Mucosa of gallbladder (tissue), 1 donor: ENCODE results near the gene HCLS1. TPM values are rescaled to one million over a fixed set of nuclear protein-coding genes. Genes with fewer than 3 reads are reported as not detected.
"Not testable (repeated sequence)": the region's sequence is repeated elsewhere in the genome, so short reads cannot be mapped to it uniquely, and the experiment has no call there.

Experiments
- DNase-seq: peaks from one replicate; pipeline ENCODE4 v3.0.0-alpha.2; 2020; ENCODE audit warnings: low spot score
- total RNA-seq: library from RNA; stranded (reverse); gene quantifications from one replicate; pipeline ENCODE4 v1.2.1, GENCODE V29; 2021
- donor health status: DM: no; HTN: no; CAD: no.

The HCLS1 gene
- total RNA-seq, 1 donor from 2014 or later = 48.7 TPM

DNA sequence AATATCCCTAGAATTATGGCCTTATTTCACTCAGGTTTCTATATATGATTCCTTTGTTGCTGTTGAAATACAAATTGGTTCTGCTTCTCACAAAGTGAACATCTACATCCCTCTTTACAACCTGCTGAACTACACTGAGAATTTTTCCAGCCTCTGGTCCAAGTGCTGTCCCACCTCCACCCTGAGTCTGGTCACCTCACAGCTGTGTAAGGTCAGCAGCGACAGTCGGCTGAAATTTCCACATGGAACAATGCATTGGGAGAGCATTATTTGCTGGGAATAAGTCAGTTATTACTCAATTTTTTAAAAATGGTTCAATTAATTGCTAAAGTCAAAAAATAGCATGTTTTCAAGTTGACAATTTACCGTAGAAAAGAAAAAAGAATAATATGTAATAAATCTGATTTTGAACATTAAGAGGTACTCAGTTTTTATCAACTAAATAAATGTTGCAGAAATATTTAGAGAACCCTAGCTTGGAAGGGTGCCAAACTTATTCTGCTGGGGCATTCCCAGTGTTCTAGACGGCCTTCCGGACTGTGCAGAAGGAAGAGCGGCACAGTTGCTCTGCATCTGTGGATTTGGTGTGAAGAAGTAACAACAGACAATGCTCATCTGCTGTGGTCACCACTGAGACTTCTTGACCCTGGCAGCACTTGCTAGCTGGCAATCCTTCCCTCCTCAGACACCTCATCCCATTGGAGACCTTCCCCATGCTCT lies 1.8 kb downstream of the HCLS1 start:
- DNase-seq = no peak

DNA sequence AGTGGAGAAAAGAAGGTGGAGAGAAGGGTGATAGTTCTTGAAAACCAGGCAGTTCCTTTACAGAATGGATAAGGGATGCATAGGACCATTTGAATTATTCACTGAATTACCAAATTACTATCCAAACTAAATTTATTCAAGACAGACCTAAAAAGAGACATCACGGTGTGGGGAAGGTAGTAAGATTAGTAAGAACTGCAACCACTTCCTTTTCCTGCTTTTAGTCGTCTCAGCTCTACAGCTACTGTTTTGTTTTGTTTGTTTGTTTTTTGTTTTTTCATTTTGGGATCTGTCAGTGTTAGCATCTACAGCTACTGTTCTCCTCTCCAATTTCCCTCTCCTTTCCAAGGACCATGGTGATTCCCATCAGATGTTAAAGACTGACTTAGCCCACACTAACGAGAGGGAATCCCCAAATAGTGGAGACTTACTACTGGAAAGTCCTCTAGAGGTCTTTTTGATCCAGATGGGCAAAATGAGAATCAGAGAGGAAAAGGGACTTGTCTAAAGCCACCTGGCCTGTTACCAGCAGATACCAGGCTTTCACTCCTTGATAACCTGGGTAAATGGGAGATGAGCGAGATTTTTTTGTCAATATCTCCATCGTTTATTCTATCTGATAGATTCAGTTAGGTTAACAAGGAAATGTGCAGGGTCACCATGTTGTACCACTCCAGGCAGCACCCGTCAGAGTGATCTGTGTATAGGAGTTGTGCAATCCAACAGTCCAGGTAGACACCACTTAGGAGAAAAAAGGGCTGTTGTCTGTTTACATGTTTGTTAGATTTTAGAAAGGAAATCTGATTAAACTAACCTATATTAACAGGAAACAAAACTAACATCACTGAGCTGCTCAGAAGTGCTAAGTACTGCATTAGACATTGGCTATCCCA lies 6.0 kb downstream of the HCLS1 start:
- DNase-seq = no peak

- no peak for DNase-seq
Observed at GRCh38 chr3:121651684-121652083, 9.0 kb downstream of the HCLS1 start.

DNA sequence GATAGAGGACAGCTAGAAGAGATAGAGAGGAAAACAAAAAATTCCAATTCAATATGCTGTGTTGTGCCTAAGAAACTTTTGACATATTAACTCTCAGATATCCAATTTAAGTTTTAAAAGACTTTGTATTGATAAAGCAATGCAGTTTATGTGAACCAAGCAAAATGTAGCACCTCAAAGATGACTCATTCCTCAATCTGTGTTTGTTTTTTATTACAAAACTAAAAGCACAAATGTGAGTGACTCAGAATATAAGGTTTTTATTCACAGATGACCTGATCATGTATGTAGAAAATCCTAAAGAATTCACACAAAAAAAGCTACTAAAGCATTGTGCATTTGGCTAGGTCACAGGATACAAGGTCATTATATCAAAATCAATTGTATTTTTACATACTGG lies 11.1 kb downstream of the HCLS1 start:
- DNase-seq = no peak

DNA sequence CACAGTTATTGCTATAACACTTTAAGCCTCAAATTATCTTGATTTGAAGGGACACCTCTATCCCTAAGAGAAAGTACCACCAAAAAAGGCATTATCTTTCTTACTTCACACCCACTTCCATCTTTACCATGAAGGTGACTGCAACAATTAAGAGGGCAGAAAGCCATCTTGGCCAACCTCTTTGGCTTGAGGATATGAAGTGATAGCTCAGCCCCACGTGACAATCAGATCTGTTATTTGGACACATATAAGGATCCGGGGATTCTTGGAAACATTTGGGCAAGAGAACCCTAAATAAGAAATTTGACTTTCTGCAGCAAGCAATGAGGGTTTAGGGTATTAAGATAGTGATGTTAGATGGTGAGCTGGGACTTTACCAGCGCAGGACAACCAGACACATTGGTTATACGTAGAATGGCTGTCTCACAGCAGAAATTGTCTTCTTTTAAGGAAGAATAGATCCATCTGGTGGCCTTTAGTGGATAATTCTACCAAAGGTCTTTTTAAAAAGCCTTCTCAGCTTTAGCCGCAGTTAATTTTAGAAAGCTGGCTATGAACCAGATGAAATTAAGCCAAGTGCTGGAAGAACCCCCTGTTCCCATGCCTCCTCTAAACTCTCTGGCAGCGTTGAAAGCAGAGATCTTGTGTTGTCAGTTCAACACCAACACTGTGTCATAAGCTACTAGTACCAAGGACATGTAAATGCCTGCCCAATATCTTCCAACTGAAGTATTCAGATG lies 12.3 kb downstream of the HCLS1 start:
- DNase-seq = no peak

DNA sequence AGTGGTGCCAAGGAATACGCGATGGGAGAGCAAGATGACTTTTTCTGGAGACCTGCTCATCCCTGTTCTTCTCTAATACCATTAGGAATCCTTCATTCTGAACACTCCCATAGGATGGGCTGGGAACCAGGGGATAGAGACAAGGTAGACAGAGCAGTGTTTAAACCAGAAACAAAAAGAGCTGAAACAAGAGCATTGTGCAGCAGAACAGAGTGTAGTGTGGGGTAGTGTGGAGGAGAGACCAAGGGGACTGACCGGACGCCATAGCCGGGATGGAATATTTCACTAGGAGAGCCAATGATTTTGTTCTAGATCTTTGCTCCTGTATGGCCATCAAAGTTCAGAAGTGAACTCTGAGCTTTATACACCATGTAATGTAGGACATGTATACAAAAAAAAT lies 15.6 kb downstream of the HCLS1 start:
- DNase-seq = no peak

- no peak for DNase-seq
Observed at GRCh38 chr3:121642601-121643314, 17.9 kb downstream of the HCLS1 start.

- DNase-seq = no peak
Observed at GRCh38 chr3:121641127-121641526, 19.6 kb downstream of the HCLS1 start.

- DNase-seq = no peak
Observed at GRCh38 chr3:121637922-121638321, 22.8 kb downstream of the HCLS1 start.

- no peak for DNase-seq
Observed at GRCh38 chr3:121630355-121630754, 30.3 kb downstream of the HCLS1 start.

DNA sequence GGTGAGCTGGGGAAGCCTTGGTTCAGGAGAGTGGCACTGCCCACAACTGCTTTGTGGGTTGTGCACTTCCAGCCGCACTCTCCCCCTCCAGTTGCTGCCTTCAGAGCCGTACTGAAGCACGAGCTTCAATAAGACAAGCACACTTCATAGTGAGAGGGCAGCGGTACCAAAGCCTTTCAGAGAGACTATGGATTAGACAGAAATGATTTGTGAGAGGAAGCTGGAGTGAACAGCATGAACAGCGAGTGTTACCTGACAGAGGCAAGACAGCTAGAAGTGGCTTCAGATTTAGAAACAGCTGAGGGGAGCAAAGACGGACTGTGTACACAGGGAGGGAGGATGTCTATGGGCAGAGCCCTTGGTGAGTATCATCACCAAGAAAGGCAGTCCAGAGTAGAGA lies 31.1 kb downstream of the HCLS1 start:
- DNase-seq = no peak

- DNase-seq = no peak
Observed at GRCh38 chr3:121627622-121628021, 33.1 kb downstream of the HCLS1 start.

DNA sequence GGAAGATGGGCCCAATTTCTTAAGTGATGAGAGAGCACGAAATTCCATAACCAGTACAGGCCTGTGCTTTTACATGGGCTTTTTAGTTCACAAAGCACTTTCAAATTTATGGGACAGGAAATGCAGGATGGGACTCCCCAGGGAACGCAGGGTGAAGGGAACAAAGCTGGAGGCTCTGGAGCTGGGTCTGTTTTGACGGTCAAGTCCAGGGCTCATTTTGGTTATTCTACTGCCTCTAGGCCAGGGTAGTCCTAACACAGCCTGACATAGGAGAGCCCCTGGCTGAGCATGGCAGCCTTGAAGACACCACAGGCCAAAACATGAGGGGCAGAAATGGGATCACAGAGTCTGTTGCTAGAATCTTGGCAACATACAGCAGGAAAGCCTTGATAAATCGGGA lies 33.5 kb downstream of the HCLS1 start:
- no peak for DNase-seq

GRCh38 chr3:121626495-121626894 lies 34.2 kb downstream of the HCLS1 start:
- no peak for DNase-seq

- no peak for DNase-seq
Observed at GRCh38 chr3:121624147-121624899, 36.4 kb downstream of the HCLS1 start.

DNA sequence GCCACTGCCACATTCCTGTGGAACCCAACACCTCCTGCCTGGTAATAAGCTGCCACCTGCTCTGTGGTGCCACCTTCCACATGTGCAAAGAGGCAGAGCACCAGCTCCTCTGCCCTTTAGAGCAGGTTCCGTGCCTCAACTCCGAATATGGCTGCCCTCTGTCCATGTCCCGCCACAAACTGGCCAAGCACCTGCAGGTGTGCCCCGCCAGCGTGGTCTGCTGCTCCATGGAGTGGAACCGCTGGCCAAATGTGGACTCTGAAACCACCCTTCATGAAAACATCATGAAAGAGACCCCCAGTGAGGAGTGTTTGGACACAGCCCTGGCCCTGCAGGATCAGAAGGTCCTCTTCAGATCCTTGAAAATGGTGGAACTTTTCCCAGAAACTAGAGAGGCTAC lies 39.2 kb downstream of the HCLS1 start:
- DNase-seq = no peak

GRCh38 chr3:121619691-121620090 lies 41.0 kb downstream of the HCLS1 start:
- DNase-seq = no peak

DNA sequence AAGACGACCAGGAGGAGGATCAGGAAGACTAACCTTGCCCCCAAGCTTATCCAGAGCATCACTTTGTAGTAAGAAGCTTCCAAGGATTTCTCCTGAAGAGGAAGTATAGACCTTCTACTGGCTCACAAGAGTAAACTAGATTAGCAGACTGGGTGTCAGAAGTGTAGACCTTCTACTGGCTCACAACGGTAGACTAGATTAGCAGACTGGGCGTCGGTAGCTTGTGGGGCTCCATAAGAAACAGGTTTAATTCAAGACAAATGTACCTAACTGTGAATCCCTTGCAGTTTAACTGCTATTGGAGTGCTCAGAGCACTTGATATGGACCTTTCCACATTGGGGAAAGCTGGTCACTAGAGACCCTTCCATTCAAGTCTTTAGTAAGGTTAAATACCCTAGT lies 54.6 kb downstream of the HCLS1 start:
- no peak for DNase-seq

- no peak for DNase-seq
Observed at GRCh38 chr3:121604759-121605158, 55.9 kb downstream of the HCLS1 start.

- no peak for DNase-seq
Observed at GRCh38 chr3:121601212-121601812, 59.4 kb downstream of the HCLS1 start.

GRCh38 chr3:121599900-121600299 lies 60.8 kb downstream of the HCLS1 start:
- DNase-seq = not testable (repeated sequence)
